DOHH2 (cell line): ENCODE results near the gene WDR35.

ENCODE experiments used
- EZH2phosphoT487 ChIP-seq: fragments of 200-600 bp; sonication (generic); IDR thresholded peaks from 2 replicates; pipeline ENCODE4 v1.6.1; 2017; ENCODE audit warnings: borderline replicate concordance, mild to moderate bottlenecking, antibody characterized with exemption, low read length, moderate library complexity, mixed read lengths
- TF ChIP-seq, protein P1 (sequence below): fragments of 200-600 bp; sonication (generic); IDR thresholded peaks from one replicate; pipeline ENCODE4 v1.5.1; 2014; ENCODE audit warnings: antibody characterized with exemption, mild to moderate bottlenecking, low read depth, low read length; ENCODE audit not compliant: poor library complexity, severe bottlenecking

DNA sequence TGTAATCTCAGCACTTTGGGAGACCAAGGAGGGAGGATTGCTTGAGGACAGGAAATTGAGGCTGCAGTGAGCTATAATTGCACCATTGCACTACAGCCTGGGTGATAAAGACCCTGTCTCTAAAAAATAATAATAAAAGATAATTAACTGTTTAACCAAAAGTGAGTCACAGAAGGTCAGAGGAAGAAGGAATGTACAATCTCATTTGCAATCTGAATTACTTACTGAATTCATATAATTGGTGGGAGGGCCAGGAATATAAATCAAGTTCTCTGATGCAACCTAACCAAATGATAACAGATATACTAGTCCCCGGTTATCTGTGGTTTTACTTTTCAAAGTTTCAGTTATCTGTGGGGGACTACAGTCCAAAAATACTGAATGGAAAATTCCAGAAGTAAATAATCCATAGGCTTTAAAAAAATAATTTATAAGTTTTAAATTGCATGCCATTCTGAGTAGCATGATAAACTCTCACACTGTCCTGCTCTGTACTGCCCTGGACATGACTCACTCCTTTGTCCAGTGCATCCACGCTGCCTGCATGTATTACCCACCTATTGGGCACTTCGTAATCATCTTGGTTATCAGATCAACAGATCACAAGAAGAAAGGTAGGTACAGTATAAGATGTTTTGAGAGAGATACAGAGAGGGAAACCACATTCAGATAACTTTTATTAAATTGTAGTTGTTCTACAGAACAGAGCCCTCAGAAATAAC, 35.3 kb upstream of the WDR35 start:
- TF ChIP-seq, protein P1, sequence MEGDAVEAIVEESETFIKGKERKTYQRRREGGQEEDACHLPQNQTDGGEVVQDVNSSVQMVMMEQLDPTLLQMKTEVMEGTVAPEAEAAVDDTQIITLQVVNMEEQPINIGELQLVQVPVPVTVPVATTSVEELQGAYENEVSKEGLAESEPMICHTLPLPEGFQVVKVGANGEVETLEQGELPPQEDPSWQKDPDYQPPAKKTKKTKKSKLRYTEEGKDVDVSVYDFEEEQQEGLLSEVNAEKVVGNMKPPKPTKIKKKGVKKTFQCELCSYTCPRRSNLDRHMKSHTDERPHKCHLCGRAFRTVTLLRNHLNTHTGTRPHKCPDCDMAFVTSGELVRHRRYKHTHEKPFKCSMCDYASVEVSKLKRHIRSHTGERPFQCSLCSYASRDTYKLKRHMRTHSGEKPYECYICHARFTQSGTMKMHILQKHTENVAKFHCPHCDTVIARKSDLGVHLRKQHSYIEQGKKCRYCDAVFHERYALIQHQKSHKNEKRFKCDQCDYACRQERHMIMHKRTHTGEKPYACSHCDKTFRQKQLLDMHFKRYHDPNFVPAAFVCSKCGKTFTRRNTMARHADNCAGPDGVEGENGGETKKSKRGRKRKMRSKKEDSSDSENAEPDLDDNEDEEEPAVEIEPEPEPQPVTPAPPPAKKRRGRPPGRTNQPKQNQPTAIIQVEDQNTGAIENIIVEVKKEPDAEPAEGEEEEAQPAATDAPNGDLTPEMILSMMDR, result no peak
- TF ChIP-seq EZH2phosphoT487, result no peak
